SK-N-SH (cell line): ENCODE measurements around the gene EPYC. TPM values are rescaled to one million over a fixed set of nuclear protein-coding genes. Genes with fewer than 3 reads are reported as not detected.

Experiments used
- CTCF ChIA-PET: fragments of 300-600, 350-600 bp; formaldehyde crosslinking; extraction: SDS; loops from one replicate; lab custom pipeline; 2021; lab: Yijun Ruan, JAX
- POLR2A ChIA-PET: fragments of 350-600 bp; sonication (Branson Sonifier 250); formaldehyde crosslinking; extraction: SDS; loops from one replicate; lab custom pipeline; 2020; ENCODE audit warnings: antibody characterized with exemption, inconsistent platforms; lab: Yijun Ruan, JAX
- DNase-seq: peaks from one replicate; pipeline ENCODE4 v3.0.0; 2012
- H2AFZ ChIP-seq: fragments of 200-600 bp; sonication (generic); 2 replicates; pipeline ENCODE4 v1.8.1; 2016; ENCODE audit warnings: antibody characterized with exemption, mild to moderate bottlenecking, low read depth
- H3F3A ChIP-seq: fragments of 200-600 bp; sonication (generic); replicated peaks from 2 replicates; pipeline ENCODE3; 2016; ENCODE audit warnings: antibody characterized with exemption, mild to moderate bottlenecking; ENCODE audit not compliant: insufficient read depth
- H3K27ac ChIP-seq, 2 experiments: fragments of 200-500 bp in 1 of 2; fragments of 200-600 bp in 1 of 2; sonication (Bioruptor generic) in 1 of 2; sonication (generic), shearing (Covaris generic) in 1 of 2; 2 replicates each; pipeline versions ENCODE4 v1.5.1 to v1.6.1; 2014 to 2016; ENCODE audit warnings: low read depth in 2 of 2, inconsistent platforms in 1 of 2, low read length in 1 of 2, mild to moderate bottlenecking in 1 of 2, mixed read lengths in 1 of 2
- H3K27me3 ChIP-seq: fragments of 200-600 bp; sonication (generic), shearing (Covaris generic); 2 replicates; pipeline ENCODE4 v1.6.1; 2016; ENCODE audit warnings: mixed run types; ENCODE audit not compliant: insufficient read depth
- H3K36me3 ChIP-seq, 2 experiments: fragments of 200-500 bp in 1 of 2; fragments of 200-600 bp in 1 of 2; sonication (Bioruptor generic) in 1 of 2; sonication (generic) in 1 of 2; replicated peaks in 1 of 2; 2 replicates each; pipeline versions ENCODE3 to v1.5.1; 2014 to 2016; ENCODE audit warnings: low read length in 1 of 2, mild to moderate bottlenecking in 1 of 2; ENCODE audit not compliant: insufficient read depth in 2 of 2, control insufficient read depth in 1 of 2
- H3K4me1 ChIP-seq, 2 experiments: fragments of 200-500 bp in 1 of 2; fragments of 200-600 bp in 1 of 2; sonication (Bioruptor generic) in 1 of 2; sonication (generic), shearing (Covaris generic) in 1 of 2; 2 replicates each; pipeline versions ENCODE4 v1.5.1 to v1.6.1; 2014 to 2016; ENCODE audit warnings: low read depth in 1 of 2, low read length in 1 of 2, mixed run types in 1 of 2; ENCODE audit not compliant: insufficient read depth in 2 of 2, control insufficient read depth in 1 of 2
- H3K4me2 ChIP-seq: fragments of 200-600 bp; sonication (generic), shearing (Covaris generic); 2 replicates; pipeline ENCODE4 v1.6.1; 2017; ENCODE audit warnings: mixed run types
- H3K4me3 ChIP-seq, 2 experiments: fragments of 200-500 bp in 1 of 2; fragments of 200-600 bp in 1 of 2; sonication (Bioruptor generic) in 1 of 2; sonication (generic), shearing (Covaris generic) in 1 of 2; 2 replicates each; pipeline versions ENCODE4 v1.5.1 to v1.8.1; 2014 to 2016; ENCODE audit warnings: low read depth in 2 of 2, inconsistent platforms in 1 of 2, low read length in 1 of 2, mild to moderate bottlenecking in 1 of 2, mixed read lengths in 1 of 2, moderate library complexity in 1 of 2
- H3K79me2 ChIP-seq: fragments of 200-600 bp; sonication (generic); 2 replicates; pipeline ENCODE4 v1.8.1; 2017; ENCODE audit warnings: mild to moderate bottlenecking; ENCODE audit not compliant: insufficient read depth
- H3K9ac ChIP-seq: fragments of 200-600 bp; sonication (generic); 2 replicates; pipeline ENCODE4 v1.6.1; 2017; ENCODE audit warnings: mixed run types
- H3K9me2 ChIP-seq: fragments of 200-600 bp; sonication (generic); 2 replicates; pipeline ENCODE4 v1.6.1; 2017; ENCODE audit warnings: mixed run types
- H3K9me3 ChIP-seq: fragments of 200-600 bp; sonication (generic); 2 replicates; pipeline ENCODE4 v1.6.1; 2017; ENCODE audit warnings: mixed run types, mild to moderate bottlenecking, moderate library complexity
- H4K20me1 ChIP-seq: fragments of 200-600 bp; sonication (generic); 2 replicates; pipeline ENCODE4 v1.6.1; 2017; ENCODE audit warnings: mild to moderate bottlenecking, mixed run types; ENCODE audit not compliant: insufficient read depth
- EP300 ChIP-seq, 2 experiments: IDR thresholded peaks; 2 replicates each; pipeline versions ENCODE4 v1.4.0 to v1.6.1; 2012; ENCODE audit warnings: borderline replicate concordance in 1 of 2, low read depth in 1 of 2, low read length in 1 of 2
- FOSL2 ChIP-seq: IDR thresholded peaks from 2 replicates; pipeline ENCODE4 v1.4.0; 2012; ENCODE audit warnings: low read depth, mild to moderate bottlenecking, moderate library complexity, borderline replicate concordance
- FOXM1 ChIP-seq: IDR thresholded peaks from 2 replicates; pipeline ENCODE4 v1.4.0; 2012; ENCODE audit warnings: low read depth, mild to moderate bottlenecking
- MAX ChIP-seq: IDR thresholded peaks from 2 replicates; pipeline ENCODE4 v1.4.0; 2012; ENCODE audit warnings: low read depth
- MXI1 ChIP-seq: IDR thresholded peaks from 2 replicates; pipeline ENCODE4 v1.6.1; 2012; ENCODE audit warnings: mild to moderate bottlenecking, low read depth, low read length, improper control_type of control experiment
- POLR2AphosphoS5 ChIP-seq: IDR thresholded peaks from 2 replicates; pipeline ENCODE4 v1.6.1; 2012; ENCODE audit warnings: low read depth, low read length
- RAD21 ChIP-seq: IDR thresholded peaks from 2 replicates; pipeline ENCODE4 v1.6.1; 2012; ENCODE audit warnings: mild to moderate bottlenecking, low read length
- REST ChIP-seq: IDR thresholded peaks from 2 replicates; pipeline ENCODE4 v1.6.1; 2012; ENCODE audit warnings: mild to moderate bottlenecking, low read depth, low read length, moderate library complexity
- TCF12 ChIP-seq: IDR thresholded peaks from 2 replicates; pipeline ENCODE4 v1.4.0; 2012
- USF2 ChIP-seq: fragments of 150-350 bp; IDR thresholded peaks from 2 replicates; pipeline ENCODE4 v1.6.1; 2017; ENCODE audit warnings: antibody characterized with exemption, low read length, low read depth, borderline replicate concordance
- WGBS: methylation state at CpG from one replicate; pipeline ENCODE4 v1.1.6; 2017; ENCODE audit warnings: low lambda C conversion rate; 5-methylcytosine and 5-hydroxymethylcytosine counted together
- polyA plus RNA-seq, 3 experiments: library from polyadenylated mRNA; depleted of rRNA; stranded (reverse); fragments of >200 nt; gene quantifications; 2 replicates each; pipeline ENCODE4 v1.2.3, GENCODE V29; 2012

The EPYC gene
- polyA plus RNA-seq, 1 of the 3 experiments (the other 2 are of a cell fraction) = not detected

- Histone ChIP-seq H3K27me3 (no peaks in the 10 kb centered on the region), H3K36me3 (no peaks in the 10 kb centered on the region), H3K4me2 (no peak overlapping the region), H3K79me2 (no peaks in the 10 kb centered on the region), H4K20me1 (no peaks in the 10 kb centered on the region), H3K9ac (no peak overlapping the region), H2AFZ (no peak overlapping the region), H3K4me1 (peaks cover 3 to 6% of the 10 kb centered on the region in 2 experiments; a peak in 3 of 4 replicates), H3K9me3 (no peaks in the 10 kb centered on the region), H3F3A (peaks cover 7% of the 10 kb centered on the region), H3K27ac (no peak overlapping the region), H3K4me3 (no peak overlapping the region), H3K9me2 (no peaks in the 10 kb centered on the region)
- DNase-seq = no peak
- TF ChIP-seq RAD21 (no peak), TCF12 (no peak), USF2 (no peak), FOSL2 (no peak), REST (no peak), MXI1 (no peak), FOXM1 (no peak), MAX (no peak)
- WGBS = 82% methylated on average over 1 of the region's 1 CpG
- CTCF ChIA-PET = interaction anchor here (0.9 kb wide), 1 partner anchor 286 kb away, joined by 3 read pairs; no protein-coding TSS in a partner anchor
- POLR2A ChIA-PET = no interaction called here
Measured at GRCh38 chr12:91040096-91040755, 35.5 kb upstream of the EPYC start.

GRCh38 chr12:91037276-91037675 lies 32.5 kb upstream of the EPYC start:
- H3K27ac ChIP-seq = peak overlapping the region; percentile 33 to 83; a peak in 3 of 4 replicates
- POLR2A ChIA-PET = no interaction called here
- peaks cover 0 to 6% of the 10 kb centered on the region in 2 experiments; a peak in 2 of 4 replicates for H3K4me1 ChIP-seq
- no peak overlapping the region for H3K9ac ChIP-seq
- no peaks in the 10 kb centered on the region for H4K20me1 ChIP-seq
- no peak overlapping the region; the same call in 1 of the 2 replicates for H3K4me2 ChIP-seq
- no peaks in the 10 kb centered on the region for H3K27me3 ChIP-seq
- CTCF ChIA-PET = no interaction called here
- no peak overlapping the region for H2AFZ ChIP-seq
- no peaks in the 10 kb centered on the region for H3K36me3 ChIP-seq
- peaks cover 7% of the 10 kb centered on the region for H3F3A ChIP-seq
- no peak overlapping the region for H3K4me3 ChIP-seq
- no peaks in the 10 kb centered on the region for H3K9me3 ChIP-seq
- H3K9me2 ChIP-seq = no peaks in the 10 kb centered on the region; the same call in 1 of the 2 replicates
- no peak for TF ChIP-seq REST
- no peak for TF ChIP-seq MAX
- TF ChIP-seq POLR2AphosphoS5 = peak; percentile 29; the same call in 1 of the 2 replicates
- TF ChIP-seq RAD21 = no peak
- 0 out of 4 replicates have a peak, but pooled peaks of 1 of the 2 experiments have one; percentile 38 for TF ChIP-seq EP300 (IDR thresholded peaks at IDR 0.05; ENCODE audit: borderline replicate concordance in 1 of 2, low read depth in 1 of 2, low read length in 1 of 2)
- peak; percentile 79 for TF ChIP-seq TCF12
- TF ChIP-seq, all 33 proteins: peak for 3
- H3K79me2 ChIP-seq = no peaks in the 10 kb centered on the region
- DNase-seq = no peak
